GM19452 (cell line): ENCODE results near the gene ATG7.

Experiments
- ATAC-seq: cut with Tn5 transposase; IDR thresholded peaks from one replicate; pipeline ENCODE4 v1.9.1; 2021; ENCODE audit not compliant: unreplicated experiment

The ATG7 gene

GRCh38 chr3:11290743-11291680 lies 18.8 kb downstream of the ATG7 start:
- peak; percentile 52 for ATAC-seq

GRCh38 chr3:11291808-11292207 lies 19.6 kb downstream of the ATG7 start:
- no peak for ATAC-seq

DNA sequence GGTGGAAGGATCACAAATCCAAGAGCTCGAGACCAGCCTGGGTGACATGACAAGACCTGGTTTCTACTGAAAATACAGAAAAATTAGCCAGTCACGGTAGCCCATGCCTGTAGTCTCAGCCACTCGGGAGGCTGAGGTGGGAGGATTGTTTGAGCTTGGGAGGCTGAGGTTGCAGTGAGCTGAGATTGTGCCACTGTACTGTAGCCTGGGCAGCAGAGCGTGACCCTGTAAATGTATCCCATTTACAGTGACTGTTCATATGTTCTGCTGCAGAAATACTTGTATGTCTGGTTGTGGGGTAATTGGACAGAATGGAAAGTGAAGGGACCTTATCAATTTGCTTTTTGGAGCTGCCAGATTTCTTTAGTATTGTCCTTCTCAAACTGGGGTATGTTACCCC lies 24.9 kb downstream of the ATG7 start:
- no peak for ATAC-seq

GRCh38 chr3:11300970-11301369 lies 28.8 kb downstream of the ATG7 start:
- ATAC-seq = peak; percentile 93

DNA sequence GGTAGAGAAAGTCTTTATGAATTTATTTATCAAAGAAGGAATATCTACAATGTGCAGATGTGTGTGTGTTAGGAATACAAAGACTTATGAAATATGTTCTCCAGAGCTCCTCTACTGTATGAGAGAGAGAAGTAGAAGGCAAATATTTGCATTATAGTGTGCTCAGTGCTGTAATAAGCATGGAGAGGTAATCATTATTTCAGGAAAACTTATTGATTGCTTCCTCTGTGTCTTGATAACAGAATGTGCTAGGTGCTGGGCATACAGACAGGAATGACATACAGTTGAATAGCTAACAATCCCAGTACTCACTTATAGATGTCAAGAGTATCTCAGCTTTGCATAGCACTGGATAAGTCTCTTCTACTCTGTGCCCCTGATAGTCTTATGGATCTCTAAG lies 30.2 kb downstream of the ATG7 start:
- no peak for ATAC-seq

GRCh38 chr3:11304175-11304574 lies 32.0 kb downstream of the ATG7 start:
- ATAC-seq = no peak

DNA sequence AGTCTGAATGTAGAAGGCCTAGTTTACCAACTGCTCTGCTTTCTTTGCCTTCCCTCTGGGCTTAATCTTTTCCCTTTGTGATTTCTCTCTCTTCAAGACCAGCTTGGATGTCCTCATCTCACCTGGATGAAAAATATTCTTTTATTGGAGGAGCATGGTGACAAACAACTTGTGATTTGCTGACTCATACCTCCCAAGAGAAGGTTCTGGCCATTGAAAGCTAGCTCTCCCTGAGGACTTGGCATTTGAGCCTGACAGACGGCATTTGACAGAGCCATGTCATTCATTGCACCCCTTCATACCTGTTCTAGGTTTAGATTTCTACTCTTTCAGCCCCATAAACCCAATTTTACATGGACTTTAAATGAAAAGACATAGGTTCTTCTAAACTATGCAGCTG lies 33.3 kb downstream of the ATG7 start:
- ATAC-seq = no peak

- peak; percentile 78 for ATAC-seq
These were observed 34.8 kb downstream of the ATG7 start for GRCh38 chr3:11306817-11307589.

- ATAC-seq = no peak
These were observed 35.7 kb downstream of the ATG7 start for GRCh38 chr3:11307830-11308432.

DNA sequence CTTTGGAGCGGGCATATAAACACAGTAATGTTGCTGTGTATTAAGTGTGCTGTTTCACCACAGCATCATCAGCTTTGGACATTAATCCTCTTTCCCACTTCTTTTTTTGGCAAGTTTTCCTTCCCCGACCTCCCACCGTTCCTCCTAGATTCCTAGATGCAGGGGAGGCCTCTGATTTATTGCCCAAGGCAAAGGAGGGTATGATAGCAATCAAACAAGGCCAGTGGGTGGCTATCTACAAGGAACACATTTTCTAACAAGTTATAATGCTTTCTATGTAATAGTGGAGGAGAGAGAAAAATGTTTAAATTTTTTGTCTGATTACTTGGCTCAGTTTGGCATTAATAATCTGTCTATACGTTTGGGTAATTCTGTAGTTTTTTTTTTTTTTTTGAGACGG lies 38.1 kb downstream of the ATG7 start:
- ATAC-seq = no peak

DNA sequence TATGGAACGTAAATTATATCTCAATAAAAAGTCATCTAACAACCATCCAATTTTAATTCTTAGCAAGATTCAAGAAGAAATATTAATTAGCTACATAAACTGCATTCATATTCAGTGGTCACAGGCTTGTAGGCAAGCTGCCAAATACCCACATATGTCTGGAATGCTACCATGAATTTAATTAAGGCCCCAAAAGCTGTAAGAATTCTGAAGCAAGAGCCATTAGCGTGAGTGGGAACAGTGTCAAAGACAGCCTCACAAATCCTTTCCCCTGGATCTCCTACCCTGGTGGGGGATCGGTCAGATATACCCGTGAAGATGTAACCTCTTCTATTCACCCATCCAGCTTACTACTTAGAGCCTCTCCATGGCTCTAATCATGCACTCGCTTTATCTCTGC lies 40.0 kb downstream of the ATG7 start:
- no peak for ATAC-seq

- ATAC-seq = no peak
These were observed 45.1 kb downstream of the ATG7 start for GRCh38 chr3:11317300-11317699.

DNA sequence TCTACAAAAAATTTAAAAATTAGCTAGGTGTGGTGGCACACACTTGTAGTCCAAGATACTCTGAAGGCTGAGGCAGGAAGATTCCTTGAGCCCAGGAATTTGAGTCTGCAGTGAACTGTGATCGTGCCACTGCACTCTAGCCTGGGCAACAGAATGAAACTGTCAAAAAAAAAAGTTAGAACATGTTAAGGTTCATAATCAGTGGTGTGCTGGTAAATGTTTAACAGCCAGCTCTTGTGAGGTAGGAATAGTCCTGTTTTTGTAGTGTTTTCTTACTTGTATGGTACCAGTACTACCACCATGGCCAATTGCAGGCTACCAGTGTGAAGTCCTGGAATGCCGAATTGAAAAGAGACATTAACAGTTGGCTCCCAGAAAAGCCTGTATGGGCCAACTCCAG lies 50.7 kb downstream of the ATG7 start:
- ATAC-seq = no peak

DNA sequence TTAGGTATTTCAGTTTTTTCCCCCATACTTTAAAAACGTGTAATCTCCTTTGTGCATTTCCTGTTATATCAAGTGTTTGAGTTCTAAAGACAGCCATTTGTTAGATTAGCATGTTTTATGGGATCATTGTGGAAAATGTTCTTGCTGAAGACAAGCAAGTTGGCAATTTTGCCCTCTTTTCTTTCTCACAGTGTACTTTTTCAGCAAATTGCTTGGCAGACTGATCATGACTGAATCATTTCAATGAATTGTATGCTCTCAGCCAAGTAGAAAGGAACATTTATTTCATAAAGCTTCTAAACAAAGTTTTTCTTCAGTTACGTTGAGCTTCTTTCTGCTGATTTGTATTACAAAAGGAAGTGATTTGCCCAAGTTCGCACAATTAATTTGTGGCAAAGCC lies 51.6 kb downstream of the ATG7 start:
- ATAC-seq = no peak

DNA sequence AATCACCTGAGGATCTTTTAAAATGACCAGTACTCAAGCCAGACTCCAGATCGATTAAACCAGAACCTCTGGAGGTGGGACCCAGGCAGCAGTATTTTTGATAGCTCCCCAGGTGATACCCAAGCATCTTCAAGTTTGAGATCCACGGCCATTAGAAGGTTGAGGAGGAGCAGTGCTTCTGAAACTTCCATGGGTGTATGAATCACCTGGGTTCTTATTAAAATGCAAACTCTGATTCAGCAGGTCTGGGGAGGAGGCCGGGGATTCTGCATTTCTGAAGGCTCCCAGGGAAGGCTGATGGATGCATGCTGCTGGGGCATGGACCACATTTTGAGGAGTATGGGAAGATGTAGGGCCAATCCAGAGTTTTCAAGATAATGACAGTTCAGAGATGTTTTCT lies 55.4 kb downstream of the ATG7 start:
- no peak for ATAC-seq

DNA sequence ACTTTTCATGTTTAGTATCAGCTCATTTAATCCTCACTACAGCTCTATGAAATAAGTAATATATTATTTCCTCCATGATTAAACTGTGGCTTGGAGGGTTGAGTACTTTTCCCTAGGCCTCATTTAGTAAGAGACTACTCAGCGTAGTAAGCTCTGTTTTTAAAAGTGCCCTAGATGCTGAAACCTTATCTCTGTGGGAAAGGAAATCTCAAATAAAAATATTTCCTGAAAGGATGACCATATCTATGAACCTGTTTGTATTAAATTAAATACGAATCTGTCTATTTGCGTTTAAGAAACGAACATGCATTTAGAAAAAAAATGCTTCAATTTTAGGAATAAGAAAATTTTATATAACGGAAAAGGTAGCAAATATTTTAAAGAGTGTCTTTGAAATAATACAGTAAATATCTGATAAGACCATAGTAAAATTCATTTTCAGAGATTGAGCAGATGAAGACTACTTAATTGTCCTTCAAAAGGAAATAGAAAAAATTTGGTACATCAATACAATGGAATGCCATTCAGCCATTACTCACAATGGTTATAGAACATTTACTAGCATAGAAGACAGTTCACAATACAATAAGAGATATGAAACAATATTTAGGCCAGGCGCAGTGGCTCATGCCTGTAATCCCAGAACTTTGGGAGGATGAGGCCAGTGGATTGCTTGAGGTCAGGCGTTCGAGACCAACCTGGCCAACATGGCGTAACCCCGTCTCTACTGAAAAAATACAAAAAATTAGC lies 56.2 kb downstream of the ATG7 start:
- no peak for ATAC-seq

GRCh38 chr3:11329777-11330176 lies 57.6 kb downstream of the ATG7 start:
- no peak for ATAC-seq

- no peak for ATAC-seq
These were observed 58.9 kb downstream of the ATG7 start for GRCh38 chr3:11331101-11331500.

- ATAC-seq = no peak
These were observed 62.9 kb downstream of the ATG7 start for GRCh38 chr3:11335056-11335608.

DNA sequence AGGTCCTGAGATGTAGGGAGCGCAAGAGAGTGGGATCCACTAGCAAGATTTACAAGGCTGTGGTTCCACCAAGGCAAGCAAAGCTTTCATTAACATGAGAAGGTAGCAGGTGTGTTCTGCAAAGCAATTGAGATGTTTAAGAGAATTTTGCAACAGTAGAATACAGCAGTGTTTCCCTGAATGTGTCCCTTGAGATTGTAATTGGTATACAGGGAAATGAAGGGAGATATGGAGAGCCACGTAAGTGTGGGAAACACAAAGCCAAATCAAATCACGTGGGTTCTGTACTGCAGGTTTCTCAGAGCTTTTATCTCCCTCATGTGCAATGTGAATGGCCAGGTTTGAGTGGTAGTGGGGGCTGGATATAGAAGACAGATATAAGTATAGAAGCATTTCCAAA lies 67.3 kb downstream of the ATG7 start:
- ATAC-seq = no peak

DNA sequence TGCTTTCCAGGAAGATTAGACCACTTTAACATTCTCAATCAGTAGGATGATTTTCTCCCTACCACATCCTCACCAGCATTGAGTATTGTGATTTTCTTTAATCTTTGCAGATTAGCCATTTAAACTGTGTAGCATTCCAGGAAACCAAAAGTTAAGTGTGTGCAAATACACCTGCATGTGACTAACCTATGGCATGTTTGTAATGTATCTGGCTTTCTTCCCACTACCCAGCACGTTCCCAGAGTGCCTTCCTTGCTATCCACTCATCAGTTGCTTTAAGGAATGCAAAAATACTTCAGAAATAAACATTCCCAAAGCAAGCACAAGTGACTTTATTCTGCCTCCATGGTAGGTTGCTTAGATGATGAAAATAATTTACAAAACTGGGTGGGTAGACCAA lies 74.2 kb downstream of the ATG7 start:
- no peak for ATAC-seq
